Smooth muscle cell (in vitro differentiated cells): ENCODE results near the gene C12orf57. TPM values are rescaled to one million over a fixed set of nuclear protein-coding genes. Genes with fewer than 3 reads are reported as not detected.

Source experiments
- DNase-seq: peaks from one replicate; lab custom pipeline; 2025; ENCODE audit not compliant: unreplicated experiment; lab: John Stamatoyannopoulos, UW
- H2AFZ ChIP-seq: fragments of 200-600 bp; sonication (generic); 2 replicates; pipeline ENCODE4 v1.6.0; 2016; ENCODE audit warnings: antibody characterized with exemption, low read depth, mild to moderate bottlenecking
- H3F3A ChIP-seq: fragments of 200-600 bp; sonication (generic); 2 replicates; pipeline ENCODE4 v1.6.0; 2017; ENCODE audit warnings: antibody characterized with exemption, low read depth
- H3K27ac ChIP-seq: fragments of 200-600 bp; sonication (generic); 2 replicates; pipeline ENCODE4 v1.5.1; 2016; ENCODE audit warnings: low read depth, mild to moderate bottlenecking
- H3K27me3 ChIP-seq: fragments of 200-600 bp; sonication (generic); 2 replicates; pipeline ENCODE4 v1.6.1; 2016; ENCODE audit warnings: low read depth, mild to moderate bottlenecking
- H3K36me3 ChIP-seq: fragments of 200-600 bp; sonication (generic); 2 replicates; pipeline ENCODE4 v1.5.1; 2016; ENCODE audit warnings: low read depth
- H3K4me1 ChIP-seq: fragments of 200-600 bp; sonication (generic); 2 replicates; pipeline ENCODE4 v1.5.1; 2016; ENCODE audit warnings: low read depth
- H3K4me2 ChIP-seq: fragments of 200-600 bp; sonication (generic); 2 replicates; pipeline ENCODE4 v1.6.0; 2016; ENCODE audit warnings: mild to moderate bottlenecking
- H3K4me3 ChIP-seq: fragments of 200-600 bp; sonication (generic); 2 replicates; pipeline ENCODE4 v1.5.1; 2016; ENCODE audit warnings: mild to moderate bottlenecking
- H3K79me2 ChIP-seq: fragments of 200-600 bp; sonication (generic); 2 replicates; pipeline ENCODE4 v1.6.0; 2016; ENCODE audit warnings: low read depth, mild to moderate bottlenecking
- H3K9ac ChIP-seq: fragments of 200-600 bp; sonication (generic); 2 replicates; pipeline ENCODE4 v1.6.0; 2016; ENCODE audit warnings: low read depth
- H3K9me3 ChIP-seq: fragments of 200-600 bp; sonication (generic); replicated peaks from 2 replicates; pipeline ENCODE4 v1.5.1; 2016; ENCODE audit warnings: low read depth
- H4K20me1 ChIP-seq: fragments of 200-600 bp; sonication (generic); 2 replicates; pipeline ENCODE4 v1.6.0; 2016; ENCODE audit warnings: low read depth
- WGBS: methylation state at CpG from one replicate; pipeline ENCODE4 v1.1.7; 2016; ENCODE audit warnings: low lambda C conversion rate; 5-methylcytosine and 5-hydroxymethylcytosine counted together
- polyA plus RNA-seq: library from polyadenylated mRNA; unstranded; fragments of >200 nt; fragmentation: Nextera tagmentation; extraction: Ambion mirVana; gene quantifications from 2 replicates; pipeline ENCODE4 v1.2.1, GENCODE V29; 2016
- total RNA-seq: library from RNA; depleted of rRNA; stranded (reverse); fragments of >200 nt; gene quantifications from 2 replicates; pipeline ENCODE4 v1.2.3, GENCODE V29; 2014
- TF ChIP-seq, protein P1 (sequence below): fragments of 200-600 bp; sonication (generic); IDR thresholded peaks from 2 replicates; pipeline ENCODE4 v1.5.1; 2017; ENCODE audit warnings: borderline replicate concordance, mild to moderate bottlenecking, antibody characterized with exemption; ENCODE audit not compliant: insufficient read depth, poor library complexity, severe bottlenecking

Gene C12orf57
- total and polyA plus RNA-seq, 2 experiments from 2014 or later, result 397 to 494 TPM

DNA sequence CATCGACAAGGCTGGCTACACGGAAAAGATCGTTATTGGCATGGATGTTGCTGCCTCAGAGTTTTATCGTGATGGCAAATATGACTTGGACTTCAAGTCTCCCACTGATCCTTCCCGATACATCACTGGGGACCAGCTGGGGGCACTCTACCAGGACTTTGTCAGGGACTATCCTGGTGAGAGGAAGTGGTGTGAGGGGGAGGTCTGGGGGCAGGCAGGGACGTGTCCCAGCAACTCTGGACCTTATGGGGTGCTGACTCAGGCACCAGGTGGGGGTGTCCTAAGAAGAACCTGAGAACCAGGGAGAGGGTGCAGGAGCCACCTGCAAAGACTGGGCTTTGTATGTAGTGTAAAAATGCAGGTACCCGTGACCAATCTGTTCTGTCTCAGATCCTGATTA, 24.2 kb upstream of the C12orf57 start:
- no peak overlapping the region for H2AFZ ChIP-seq
- no peak overlapping the region for H3K27ac ChIP-seq
- H3K79me2 ChIP-seq, result no peaks in the 10 kb centered on the region
- TF ChIP-seq, protein P1, sequence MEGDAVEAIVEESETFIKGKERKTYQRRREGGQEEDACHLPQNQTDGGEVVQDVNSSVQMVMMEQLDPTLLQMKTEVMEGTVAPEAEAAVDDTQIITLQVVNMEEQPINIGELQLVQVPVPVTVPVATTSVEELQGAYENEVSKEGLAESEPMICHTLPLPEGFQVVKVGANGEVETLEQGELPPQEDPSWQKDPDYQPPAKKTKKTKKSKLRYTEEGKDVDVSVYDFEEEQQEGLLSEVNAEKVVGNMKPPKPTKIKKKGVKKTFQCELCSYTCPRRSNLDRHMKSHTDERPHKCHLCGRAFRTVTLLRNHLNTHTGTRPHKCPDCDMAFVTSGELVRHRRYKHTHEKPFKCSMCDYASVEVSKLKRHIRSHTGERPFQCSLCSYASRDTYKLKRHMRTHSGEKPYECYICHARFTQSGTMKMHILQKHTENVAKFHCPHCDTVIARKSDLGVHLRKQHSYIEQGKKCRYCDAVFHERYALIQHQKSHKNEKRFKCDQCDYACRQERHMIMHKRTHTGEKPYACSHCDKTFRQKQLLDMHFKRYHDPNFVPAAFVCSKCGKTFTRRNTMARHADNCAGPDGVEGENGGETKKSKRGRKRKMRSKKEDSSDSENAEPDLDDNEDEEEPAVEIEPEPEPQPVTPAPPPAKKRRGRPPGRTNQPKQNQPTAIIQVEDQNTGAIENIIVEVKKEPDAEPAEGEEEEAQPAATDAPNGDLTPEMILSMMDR, result no peak
- H3K4me3 ChIP-seq, result no peak overlapping the region
- no peak overlapping the region for H3K4me2 ChIP-seq
- H3K9ac ChIP-seq, result no peak overlapping the region
- H3F3A ChIP-seq, result peaks cover 12% of the 10 kb centered on the region
- H3K27me3 ChIP-seq, result no peaks in the 10 kb centered on the region
- H3K9me3 ChIP-seq, result no peaks in the 10 kb centered on the region
- no peak for DNase-seq
- H3K36me3 ChIP-seq, result no peaks in the 10 kb centered on the region
- peaks cover 38% of the 10 kb centered on the region for H4K20me1 ChIP-seq
- 92% methylated on average over 7 of the region's 7 CpGs for WGBS
- H3K4me1 ChIP-seq, result peaks cover 6% of the 10 kb centered on the region

DNA sequence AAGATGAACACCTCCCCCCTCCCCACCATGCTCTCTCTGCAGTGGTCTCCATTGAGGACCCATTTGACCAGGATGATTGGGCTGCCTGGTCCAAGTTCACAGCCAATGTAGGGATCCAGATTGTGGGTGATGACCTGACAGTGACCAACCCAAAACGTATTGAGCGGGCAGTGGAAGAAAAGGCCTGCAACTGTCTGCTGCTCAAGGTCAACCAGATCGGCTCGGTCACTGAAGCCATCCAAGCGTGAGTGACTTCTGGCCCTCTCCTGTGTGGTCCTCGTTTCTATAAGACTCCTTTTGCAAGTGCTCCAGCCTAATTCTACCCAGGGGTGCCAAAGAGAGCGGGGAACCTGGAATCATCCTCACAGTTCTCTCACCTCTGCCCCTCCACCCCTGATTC, 22.3 kb upstream of the C12orf57 start:
- Histone ChIP-seq H3K4me1 (peaks cover 22% of the 10 kb centered on the region), H3K36me3 (no peaks in the 10 kb centered on the region), H3K79me2 (no peaks in the 10 kb centered on the region), H3K27ac (no peak overlapping the region), H3K4me3 (no peak overlapping the region), H3K4me2 (no peak overlapping the region), H3K27me3 (no peaks in the 10 kb centered on the region), H3K9me3 (no peaks in the 10 kb centered on the region), H3K9ac (no peak overlapping the region), H4K20me1 (peaks cover 25% of the 10 kb centered on the region), H2AFZ (no peak overlapping the region), H3F3A (peaks cover 12% of the 10 kb centered on the region)
- TF ChIP-seq, protein P1, result no peak
- no peak for DNase-seq
- 97% methylated on average over 7 of the region's 7 CpGs for WGBS

DNA sequence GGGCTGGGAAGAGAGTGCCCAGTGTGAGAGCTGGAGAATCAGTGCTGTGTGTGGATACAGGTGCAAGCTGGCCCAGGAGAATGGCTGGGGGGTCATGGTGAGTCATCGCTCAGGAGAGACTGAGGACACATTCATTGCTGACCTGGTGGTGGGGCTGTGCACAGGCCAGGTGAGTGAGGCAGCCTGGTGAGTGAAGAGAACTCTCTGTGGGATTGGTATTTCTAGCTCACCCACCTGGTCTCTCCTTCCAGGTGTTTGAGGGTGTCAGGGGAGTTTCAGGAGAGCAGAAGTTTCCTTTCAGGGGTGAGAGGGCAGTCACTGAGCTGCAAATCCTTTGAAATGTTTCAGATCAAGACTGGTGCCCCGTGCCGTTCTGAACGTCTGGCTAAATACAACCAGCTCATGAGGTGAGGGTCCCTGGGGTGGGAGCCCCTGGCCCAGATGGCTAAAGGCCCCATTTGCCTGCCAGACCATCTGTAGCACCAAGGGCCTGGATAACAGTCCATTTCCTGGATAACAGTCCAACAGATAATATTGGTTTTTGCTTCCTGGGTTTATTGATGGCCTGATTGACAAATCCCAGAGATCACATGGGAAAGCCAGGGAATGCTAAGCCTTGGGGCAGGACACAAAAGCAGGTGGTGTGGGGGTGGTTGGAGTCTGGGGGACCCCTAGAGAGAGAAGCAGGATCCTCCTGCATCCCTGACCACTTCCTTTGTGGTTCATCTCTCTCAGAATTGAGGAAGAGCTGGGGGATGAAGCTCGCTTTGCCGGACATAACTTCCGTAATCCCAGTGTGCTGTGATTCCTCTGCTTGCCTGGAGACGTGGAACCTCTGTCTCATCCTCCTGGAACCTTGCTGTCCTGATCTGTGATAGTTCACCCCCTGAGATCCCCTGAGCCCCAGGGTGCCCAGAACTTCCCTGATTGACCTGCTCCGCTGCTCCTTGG, 21.6 kb upstream of the C12orf57 start:
- Histone ChIP-seq H3K9ac (no peak overlapping the region), H3K9me3 (no peaks in the 10 kb centered on the region), H4K20me1 (peaks cover 17% of the 10 kb centered on the region), H3K79me2 (peaks cover 5% of the 10 kb centered on the region), H3F3A (peaks cover 16% of the 10 kb centered on the region), H3K4me1 (peaks cover 29% of the 10 kb centered on the region), H3K36me3 (no peaks in the 10 kb centered on the region), H3K27ac (no peak overlapping the region), H3K4me2 (no peak overlapping the region), H3K4me3 (no peak overlapping the region), H3K27me3 (no peaks in the 10 kb centered on the region), H2AFZ (no peak overlapping the region)
- WGBS, result 93% methylated on average over 9 of the region's 9 CpGs
- DNase-seq, result no peak
- TF ChIP-seq, protein P1, result no peak
